ENCODE data around the gene LCAT.

LCAT gene

GRCh38 chr16:67909056-67909742 lies 34.7 kb downstream of the LCAT start:
- no peak for DNase-seq

- no peak for DNase-seq
These were observed 36.3 kb downstream of the LCAT start for GRCh38 chr16:67907397-67908180.

GRCh38 chr16:67902831-67903230 lies 41.1 kb downstream of the LCAT start:
- no peak for DNase-seq

- no peak for DNase-seq
These were observed 42.2 kb downstream of the LCAT start for GRCh38 chr16:67901734-67902133.

- DNase-seq = no peak
These were observed 46.7 kb downstream of the LCAT start for GRCh38 chr16:67897231-67897630.

- DNase-seq = no peak
These were observed 50.0 kb downstream of the LCAT start for GRCh38 chr16:67893743-67894399.

GRCh38 chr16:67892899-67893742 lies 50.8 kb downstream of the LCAT start, which contains the start of gene PSKH1:
Gene PSKH1 (plus strand): TSS chr16:67893254. CDS start chr16:67908750, 15,496 bp downstream.
- DNase-seq = peak; percentile 80

GRCh38 chr16:67892375-67892774 lies 51.5 kb downstream of the LCAT start:
- DNase-seq = no peak

All from T1000 (cell line).